Activated T-cell treated with anti-CD3 and anti-CD28 coated beads for 24 hours (primary cell): Measurements from ENCODE around the gene TYMP.
"Not testable (repeated sequence)": the region's sequence is repeated elsewhere in the genome, so short reads cannot be mapped to it uniquely, and the experiment has no call there.

Experiments
- DNase-seq: peaks from one replicate; pipeline ENCODE4 v3.0.0-alpha.2; 2020; ENCODE audit warnings: low read depth

The TYMP gene

DNA sequence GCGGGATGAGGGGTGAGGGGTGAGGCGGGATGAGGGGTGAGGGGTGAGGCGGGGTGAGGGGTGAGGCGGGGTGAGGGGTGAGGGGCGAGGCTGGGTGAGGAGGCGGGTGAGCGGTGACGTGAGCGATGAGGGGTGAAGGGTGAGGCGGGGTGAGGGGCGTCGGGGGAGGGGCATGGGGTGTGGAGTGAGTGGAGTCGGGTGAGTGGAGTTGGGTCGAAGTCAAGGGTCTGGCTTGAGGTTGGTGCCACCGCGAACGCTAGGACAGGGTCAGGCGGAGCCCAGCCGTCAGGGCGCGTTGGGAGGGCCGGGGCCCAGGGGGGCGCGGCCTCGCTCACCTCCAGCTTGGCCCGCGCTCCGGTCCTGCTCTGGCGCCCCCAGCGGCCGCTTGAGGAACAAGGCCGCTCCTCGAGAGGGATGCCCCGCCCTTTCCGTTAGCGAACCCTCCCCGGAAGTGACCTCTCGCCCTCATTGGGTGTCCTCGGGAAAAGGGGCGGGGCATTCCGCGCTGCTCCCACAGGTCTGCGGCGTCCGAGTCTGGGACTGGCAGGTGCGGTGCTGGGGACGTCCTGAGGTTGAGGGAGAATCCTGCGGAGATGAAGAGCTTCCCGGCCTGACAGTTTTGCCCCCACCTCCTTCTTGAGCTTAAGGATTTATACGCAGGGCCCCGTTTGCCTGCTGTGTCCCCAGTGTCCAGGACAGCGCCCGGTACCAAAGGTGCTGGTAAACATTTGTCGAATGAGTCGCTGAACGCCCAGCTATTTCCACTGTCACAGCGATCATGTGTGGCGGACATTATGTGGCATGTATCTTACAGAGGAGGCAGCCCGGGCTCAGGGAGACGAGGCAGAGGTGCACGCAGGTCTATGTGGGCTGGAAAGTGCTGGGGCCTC, 33.0 kb upstream of the TYMP start, which contains the start of gene SYCE3:
Gene SYCE3 (minus strand): TSS at position 397 of the 890 bp plus-strand sequence. CDS start 6,514 bp downstream, outside the sequence.
- peak; percentile 96 for DNase-seq

DNA sequence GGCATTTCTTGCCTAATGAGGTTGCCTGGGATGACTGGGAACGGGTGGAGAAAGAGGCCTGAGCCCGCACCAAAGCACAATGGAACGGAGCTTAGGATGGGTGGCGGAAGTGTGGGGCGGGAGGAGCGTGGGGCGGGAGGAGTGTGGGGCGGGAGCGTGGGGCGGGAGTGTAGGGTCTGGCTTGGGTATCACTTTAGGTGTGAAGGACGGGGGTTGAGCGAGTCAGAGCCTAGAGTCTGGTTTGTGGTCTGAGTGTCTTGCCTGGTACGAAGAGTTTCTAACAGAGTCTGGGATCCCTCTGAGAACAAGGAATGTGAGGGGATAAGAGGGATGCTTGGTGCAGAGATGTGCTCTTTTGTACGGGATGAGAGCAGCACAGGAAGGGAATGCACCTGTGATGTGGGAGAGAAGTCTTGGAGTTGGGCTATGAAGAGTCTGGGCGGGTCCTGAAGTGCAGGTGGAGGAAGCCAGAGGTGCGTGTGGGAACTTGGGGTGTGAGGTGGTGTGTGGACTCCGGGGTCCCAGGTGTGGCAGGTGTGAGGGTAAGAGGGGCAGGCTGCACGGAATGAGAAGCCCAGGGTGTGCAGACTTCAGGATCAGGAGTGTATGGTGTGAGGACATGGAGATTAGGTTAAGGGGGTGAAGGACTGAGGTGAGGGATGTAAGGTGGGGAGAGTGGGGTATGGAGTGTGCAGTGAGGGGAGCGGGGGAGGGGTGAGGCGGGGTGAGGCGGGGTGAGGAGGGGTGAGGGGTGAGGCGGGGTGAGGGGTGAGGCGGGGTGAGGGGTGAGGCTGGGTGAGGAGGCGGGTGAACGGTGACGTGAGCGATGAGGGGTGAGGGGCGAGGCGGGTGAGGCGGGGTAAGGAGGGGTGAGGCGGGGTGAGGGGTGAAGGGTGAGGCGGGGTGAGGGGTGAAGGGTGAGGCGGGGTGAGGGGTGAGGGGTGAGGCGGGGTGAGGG, 31.9 kb upstream of the TYMP start:
- DNase-seq: no peak

DNA sequence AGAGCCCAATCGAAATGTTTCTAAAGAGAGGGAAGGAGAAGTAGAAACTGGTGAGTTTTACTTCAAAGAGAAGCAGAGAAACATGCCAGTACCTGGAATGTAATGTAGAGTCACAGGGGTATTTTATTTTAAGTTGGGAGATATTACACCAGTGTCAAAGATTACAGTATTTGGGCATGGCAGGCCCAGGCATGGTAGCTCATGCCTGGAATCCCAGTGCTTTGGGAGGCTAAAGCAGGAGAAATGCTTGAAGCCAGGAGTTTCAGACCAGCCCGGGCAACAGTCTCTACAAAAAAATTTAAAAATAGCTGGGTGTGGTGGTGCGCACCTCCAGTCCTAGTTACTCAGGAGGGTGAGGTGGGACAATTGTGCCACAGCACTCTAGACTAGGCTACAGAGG, 30.2 kb upstream of the TYMP start:
- no peak for DNase-seq

DNA sequence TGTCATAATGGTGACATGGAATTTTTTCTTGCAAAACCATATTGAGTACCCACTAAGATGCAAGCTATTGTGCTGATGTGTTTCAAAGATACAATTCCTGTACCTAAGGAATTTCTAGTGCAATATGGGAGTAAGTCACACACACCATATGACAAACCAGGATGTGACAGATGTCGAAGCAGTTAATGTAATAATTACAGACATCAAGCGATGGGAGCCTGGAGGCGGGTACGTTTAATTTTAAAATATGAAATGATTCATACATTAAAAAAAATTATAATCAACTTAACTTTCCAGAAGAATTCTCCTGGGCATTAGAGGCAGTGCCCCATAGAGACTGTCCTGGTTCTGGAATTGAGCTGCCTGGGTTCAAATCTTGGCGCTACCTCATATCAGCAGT, 26.9 kb upstream of the TYMP start:
- no peak for DNase-seq

DNA sequence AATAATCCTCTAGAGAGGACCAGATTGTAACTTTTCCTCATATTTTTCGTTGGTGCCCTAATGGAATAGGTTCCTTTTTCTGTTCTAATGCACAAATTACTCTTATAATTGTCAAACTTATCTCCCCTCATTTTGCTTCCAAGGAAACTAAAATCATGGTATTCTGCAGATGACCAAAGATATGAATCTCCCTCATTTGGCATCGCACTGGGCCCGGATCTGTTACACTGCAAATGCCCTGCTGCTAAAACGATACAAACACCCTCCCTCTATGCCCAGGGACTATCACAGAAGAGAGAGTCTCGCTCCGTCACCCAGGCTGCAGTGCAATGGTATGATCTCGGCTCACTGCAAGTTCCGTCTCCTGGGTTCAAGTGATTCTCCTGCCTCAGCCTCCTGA, 23.5 kb upstream of the TYMP start:
- DNase-seq: no peak

DNA sequence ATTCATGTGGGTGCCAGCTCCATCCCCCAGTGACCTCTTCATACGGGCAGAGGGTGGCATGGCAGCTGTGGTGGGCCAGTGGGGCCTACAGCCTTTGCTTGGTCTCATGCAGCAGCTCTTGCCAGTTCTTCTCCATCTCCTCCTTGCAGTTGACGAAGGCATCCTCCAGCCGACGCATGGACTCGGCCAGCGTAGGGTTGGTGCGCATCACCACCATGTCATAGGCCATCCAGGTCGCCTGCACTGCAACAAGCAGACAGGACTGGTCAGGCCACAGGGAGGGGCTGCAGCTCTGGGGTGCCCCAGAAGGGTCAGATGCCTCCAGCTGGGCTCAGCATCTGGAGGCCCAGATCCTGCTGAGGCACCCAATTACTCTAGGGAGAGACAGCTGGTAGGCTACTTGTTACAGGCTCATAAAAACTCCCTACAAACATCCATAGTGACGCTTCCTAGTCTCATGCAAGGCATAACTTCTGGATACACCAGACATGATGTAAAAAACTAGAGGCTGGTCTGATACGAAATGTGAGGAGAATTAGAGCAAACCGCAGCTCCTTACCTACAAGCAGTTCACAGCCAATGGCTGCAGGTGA, 21.4 kb upstream of the TYMP start:
- DNase-seq: no peak

DNA sequence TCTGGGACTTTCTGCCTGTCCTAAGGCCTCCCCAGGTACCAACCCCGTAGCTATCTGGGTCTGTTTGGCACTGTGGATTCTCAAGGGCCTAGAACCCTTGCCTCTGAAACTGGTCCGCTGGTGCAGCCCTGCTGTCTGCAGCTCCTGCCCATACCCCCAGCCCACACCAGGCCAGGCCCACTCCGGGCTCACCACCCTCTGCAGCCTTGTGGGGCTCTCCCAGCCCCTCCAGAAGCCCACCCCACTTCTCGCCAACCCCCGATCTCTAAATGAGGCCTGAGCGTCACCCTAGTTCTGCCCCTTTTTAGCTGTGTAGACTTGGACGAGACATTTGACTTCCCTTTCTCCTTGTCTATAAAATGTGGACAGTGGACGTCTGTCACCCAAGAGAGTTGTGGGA, 20.6 kb upstream of the TYMP start:
- no peak for DNase-seq

DNA sequence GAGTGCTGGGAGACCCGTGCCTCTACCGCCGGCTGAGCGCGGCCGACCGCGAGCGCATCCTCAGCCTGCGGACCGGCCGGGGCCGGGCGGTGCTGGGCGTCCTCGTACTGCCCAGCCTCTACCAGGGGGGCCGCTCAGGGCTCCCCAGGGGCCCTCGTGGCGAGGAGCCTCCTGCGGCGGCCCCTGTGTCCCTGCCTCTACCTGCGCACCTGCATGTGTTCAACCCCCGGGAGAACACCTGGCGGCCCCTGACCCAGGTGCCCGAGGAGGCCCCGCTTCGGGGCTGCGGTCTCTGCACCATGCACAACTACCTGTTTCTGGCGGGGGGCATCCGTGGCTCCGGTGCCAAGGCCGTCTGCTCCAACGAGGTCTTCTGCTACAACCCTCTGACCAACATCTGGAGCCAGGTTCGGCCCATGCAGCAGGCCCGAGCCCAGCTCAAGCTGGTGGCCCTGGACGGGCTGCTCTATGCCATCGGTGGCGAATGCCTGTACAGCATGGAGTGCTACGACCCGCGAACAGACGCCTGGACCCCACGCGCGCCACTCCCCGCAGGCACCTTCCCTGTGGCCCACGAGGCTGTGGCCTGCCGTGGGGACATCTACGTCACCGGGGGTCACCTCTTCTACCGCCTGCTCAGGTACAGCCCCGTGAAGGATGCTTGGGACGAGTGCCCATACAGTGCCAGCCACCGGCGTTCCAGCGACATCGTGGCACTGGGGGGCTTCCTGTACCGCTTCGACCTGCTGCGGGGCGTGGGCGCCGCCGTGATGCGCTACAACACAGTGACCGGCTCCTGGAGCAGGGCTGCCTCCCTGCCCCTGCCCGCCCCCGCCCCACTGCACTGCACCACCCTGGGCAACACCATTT, 19.3 kb upstream of the TYMP start:
- no peak for DNase-seq

DNA sequence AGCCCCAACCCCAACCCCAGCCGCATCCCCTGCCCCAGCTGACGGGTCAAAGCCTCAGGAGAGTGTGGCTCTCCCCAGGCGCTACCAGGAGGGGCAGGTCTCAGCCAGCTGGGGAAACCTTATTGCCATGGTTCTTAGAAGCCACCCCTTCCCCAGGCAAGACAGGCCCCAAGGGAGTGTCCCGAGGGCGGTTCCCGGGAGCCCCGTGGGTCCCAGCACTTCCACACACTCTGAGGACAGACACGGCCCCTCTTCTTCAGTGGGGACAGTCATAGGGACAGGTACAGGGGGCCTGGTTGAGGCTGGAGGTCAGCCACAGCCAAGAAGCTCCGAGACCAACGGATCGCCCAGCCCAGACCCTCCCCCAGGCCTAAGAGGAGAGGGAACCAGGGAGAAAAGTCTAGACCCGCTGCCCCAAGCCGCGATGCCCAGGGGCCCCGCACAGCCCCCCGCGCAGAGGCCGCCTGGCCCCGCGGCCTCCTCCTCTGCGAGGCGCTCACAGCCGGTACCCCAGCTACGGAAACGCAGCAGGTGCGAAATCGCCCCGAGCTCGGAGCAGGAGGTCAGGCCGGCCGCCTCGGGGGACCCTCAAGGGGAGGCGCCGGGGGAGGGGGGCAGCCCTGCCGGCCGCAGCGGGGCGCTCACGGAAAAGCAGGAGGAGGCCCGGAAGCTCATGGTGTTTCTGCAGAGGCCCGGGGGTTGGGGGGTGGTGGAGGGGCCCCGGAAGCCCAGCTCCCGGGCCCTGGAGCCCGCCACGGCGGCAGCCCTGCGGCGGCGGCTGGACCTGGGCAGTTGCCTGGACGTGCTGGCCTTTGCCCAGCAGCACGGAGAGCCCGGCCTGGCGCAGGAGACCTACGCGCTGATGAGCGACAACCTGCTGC, 18.5 kb upstream of the TYMP start:
- peak; percentile 50 for DNase-seq

DNA sequence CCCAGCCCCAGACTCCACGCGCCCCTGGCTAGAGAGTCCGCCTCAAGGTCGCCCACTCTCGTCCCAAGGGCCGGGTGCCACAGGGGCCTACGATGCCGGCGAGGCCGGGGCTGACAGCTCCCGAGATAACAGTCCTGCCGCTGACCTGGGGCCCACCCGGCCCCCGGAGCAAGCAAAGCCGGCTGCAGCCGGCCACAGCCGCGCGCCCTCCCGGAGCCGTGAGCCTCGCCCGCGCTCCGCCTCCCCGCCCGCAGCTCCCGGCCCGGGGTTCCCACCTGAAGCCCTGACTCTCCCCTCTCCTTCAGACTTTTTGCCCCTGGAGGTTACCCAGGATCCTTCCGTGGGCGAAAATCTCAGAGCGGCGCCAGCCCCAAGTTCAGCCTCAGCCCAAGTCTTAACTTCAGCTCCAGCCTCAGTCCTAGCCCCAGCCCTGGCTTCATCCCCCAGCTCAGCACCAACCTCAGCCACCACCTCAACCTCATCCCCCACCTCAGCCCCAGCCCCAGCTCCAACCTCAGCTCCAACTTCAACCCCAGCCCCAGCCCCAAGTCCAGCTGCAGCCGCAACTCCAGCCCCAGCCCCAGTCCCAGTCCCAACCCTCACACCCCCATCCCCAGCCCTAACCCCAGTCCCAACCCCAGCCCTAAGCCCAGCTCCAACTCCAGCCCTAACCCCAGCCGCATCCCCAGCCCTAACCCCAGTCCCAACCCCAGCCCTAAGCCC, 17.6 kb upstream of the TYMP start:
- no peak for DNase-seq

DNA sequence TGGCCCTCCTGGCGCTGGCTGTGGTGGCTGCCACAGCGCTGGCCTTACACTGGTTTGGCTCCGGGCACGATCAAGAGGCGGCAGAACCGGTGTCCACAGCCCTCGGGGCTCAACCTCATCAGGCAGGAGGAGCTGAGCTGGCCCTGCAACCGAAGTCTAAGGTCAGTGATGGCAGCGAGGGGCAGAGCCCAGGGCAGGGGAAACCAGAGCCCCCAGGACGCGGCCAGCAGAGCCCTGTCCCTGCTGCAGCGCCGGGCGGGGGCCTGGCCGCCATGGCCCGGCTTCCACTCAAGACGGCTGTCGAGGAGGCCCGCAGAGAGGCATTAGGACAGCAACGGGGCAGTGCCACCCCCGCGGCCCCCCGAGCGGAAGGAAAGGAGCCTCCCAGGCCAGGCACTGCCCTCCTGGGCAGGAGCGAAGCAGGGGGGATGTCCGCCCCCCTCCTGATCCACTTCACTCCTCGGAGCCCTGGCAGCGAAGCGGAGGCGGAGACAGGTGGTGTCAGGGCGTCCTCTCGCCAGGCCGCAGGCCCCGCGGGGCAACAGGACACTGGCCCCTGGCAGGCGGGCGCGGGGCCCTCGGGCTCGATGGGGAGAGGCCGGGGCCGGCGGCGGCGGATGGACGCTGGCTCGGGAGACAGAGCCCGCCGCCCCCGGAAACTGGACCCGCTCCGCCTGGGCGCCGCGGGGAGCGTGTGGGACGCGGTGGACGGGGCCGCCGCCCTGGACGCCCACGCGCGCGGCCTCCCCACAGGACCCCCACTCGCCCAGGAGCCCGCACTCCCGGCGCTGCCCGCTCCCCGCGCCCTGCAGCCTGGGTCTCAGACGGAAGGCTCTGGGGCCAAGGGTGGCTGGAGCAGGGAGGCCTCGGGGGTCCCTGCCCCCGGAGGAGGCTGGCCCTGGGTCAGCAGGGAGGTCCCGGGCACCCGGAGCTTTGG, 16.8 kb upstream of the TYMP start:
- DNase-seq: no peak

DNA sequence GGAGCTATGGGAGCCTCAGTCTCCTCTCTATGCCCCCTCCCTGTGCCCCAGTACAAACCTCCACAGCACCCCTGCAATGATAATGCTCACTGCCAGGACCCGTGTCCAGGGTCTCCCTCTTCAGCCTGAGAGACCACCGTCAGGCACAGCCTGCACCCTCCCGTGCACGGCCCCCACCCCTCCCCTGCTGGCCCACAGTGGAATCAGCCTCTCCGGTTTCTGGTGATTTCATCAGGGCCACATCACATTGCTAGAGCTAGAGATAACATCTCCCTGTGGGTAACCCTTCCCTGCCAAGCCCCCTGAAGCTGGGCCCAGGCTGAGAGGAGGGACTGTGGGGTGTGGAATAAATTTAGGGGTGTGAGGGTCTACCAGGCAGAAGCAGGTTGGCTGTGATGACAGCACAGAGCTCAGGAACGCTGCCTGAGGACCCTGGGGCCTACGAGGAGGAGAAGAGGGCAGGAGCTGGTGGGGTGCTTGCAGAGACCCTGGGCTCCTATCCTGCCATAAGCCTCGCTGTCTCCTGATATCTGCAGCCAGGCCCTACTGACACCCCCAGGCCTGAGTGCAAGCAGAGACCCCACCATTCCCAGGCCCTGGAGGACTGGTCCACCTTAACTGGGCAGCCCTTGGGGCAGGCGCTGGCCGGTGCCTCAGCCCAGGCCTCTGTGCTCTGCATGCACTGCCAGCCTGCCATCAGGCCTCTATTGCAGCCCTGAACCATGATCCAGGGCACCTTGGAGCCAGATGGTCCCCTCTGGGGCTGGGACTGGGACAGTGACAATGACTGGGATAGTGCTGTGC, 15.9 kb upstream of the TYMP start, which contains the start of gene KLHDC7B:
Gene KLHDC7B (plus strand): TSS at position 378 of the 804 bp plus-strand sequence. CDS start 345 bp downstream, at position 723.
- DNase-seq: no peak

DNA sequence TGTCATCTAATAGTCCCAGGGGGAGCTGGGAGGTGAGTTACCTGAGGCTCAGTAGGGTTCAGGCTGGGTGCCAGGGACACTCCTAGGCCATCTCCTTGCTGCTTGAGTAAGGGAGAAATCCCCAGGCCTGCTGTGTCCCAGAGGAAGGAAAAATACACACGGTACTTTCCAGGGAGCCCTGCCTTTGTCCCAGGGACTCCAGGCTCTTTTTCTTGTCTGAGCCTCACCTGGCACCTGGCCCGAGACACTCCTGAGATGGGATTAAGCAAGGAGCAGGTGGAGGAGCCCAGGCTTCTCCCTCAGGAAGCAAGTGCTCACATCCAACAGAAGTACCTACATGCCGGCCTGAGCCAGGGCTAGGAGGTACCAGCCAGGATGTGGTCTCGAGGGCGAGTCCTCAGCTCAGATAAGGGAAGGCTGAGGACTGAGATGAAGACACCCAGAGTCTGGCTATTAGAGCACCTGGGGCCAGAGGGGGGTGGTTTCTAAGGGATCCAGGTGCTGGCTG, 15.0 kb upstream of the TYMP start:
- DNase-seq: no peak

DNA sequence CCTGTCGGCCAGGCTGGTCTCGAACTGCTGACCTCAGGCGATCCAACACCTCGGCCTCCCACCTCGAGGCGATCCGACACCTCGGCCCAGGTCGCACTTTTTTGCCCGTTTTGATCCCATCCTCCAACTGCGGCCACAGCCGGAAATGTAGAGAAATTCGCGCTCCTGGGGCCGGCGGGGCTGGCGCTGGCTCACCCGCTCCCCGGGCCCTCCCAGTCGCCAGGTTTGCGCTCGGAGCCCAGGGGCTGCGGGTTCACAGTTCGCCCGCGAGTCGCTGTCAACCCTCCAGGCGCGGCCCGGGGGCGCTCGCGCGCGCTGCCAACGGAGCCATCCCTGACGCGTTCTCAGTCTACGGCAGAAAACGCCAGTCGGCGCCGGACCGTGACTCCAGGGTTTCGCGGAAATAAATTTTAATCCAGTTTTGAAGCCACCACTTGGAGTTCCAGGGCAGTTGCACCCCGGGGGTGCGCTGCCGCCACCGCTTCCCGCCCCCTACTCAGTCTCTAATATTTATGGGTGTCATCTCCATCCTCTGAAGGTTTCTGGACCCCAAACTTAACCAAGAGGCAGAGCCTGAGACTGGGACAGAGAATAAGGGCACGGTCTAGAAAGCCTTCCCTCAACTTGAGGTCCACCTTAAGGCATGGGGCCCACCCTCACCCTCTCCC, 14.4 kb upstream of the TYMP start:
- DNase-seq: peak; percentile 74

DNA sequence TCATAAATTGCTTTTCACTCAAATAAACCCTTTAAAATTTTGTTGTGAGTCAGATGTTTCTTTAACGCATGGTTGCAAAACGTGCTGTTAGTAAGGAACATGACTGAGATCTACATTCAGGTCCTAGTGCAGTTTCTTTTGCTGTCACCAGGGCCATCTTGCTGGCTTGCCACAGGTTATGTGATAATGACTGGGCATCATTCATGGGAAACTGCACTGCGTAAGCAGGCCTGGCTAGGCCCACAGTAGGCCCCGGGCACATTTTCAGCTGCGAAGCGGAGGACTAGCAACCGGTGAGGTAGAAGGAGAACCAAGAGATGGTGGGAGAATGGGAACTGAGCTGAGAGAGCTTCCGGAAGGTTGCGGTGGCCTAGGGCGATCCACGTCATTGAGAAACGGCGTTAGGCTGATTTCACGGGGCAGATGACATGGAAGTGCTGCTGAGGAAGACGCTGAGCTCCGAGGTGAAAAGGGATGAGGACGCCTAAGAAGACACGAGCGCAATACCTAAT, 12.7 kb upstream of the TYMP start:
- DNase-seq: no peak

DNA sequence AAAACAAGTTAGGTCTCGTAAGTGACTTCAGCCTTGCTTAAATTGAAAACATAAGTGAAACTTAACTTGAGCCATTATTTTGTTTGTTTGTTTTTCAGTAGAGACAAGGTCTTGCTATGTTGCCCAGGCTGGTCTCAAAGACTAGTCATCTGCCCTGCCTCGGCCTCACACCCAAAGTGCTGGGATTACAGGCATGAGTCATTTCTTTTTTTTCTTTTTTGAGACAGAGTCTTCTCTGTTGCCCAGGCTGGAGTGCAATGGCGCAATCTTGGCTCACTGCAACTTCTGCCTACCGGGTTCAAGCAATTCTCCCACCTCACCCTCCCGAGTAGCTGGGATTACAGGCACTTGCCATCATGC, 11.8 kb upstream of the TYMP start:
- not testable (repeated sequence) for DNase-seq

DNA sequence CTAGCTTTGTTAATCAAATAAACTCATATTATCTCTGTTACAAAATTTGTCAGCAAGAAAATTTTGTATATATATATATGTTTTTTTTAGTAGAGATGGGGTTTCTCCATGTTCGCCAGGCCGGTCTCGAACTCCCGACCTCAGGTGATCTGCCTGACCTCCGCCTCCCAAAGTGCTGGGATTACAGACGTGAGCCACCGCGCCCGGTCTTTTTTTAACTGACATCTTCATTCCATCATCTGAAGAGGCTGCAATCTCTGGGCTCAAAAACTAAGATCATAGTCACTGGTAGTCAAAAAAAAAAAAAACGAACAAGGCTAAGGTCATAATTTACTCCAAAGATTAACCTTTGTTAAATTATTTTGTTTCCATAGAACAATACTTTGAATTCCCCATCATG, 10.6 kb upstream of the TYMP start:
- DNase-seq: no peak
